Femur (tissue), 1 donor: Measurements from ENCODE around the gene GBP6.
"Not testable (repeated sequence)": the region's sequence is repeated elsewhere in the genome, so short reads cannot be mapped to it uniquely, and the experiment has no call there.

Source experiments
- DNase-seq: peaks from one replicate; pipeline ENCODE4 v3.0.0-alpha.2; 2017

The GBP6 gene

DNA sequence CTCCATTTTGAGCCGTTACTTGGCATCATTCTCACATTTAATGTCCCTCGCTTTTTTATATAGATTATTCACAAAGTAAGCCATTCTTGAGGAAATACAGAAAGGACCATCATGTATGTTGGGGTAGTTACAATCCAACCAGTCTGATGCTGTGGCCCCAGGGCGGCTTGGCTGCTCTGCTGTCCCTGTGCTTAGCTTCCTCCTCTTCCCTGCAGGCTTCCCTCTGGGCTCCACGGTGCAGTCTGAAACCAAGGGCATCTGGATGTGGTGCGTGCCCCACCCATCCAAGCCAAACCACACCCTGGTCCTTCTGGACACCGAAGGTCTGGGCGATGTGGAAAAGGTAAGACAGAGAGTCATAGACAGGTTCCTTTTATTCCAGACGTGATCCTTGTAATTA, 5.5 kb downstream of the GBP6 start:
- no peak for DNase-seq

DNA sequence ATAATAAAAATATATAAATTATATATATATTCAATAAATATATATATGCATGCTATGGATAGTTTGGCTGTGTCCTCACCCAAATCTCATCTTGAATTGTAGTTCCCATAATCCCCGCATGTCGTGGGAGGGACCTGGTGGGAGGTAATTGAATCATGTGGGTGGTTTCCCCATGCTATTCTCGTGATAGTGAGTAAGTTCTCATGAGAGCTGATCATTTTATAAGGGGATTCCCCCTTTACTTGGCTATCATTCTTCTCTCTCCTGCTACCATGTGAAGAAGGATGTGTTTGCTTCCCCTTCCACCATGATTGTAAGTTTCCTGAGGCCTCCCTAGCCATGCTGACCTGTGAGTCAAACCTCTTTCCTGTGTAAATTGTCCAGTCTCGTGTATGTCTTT, 10.0 kb downstream of the GBP6 start:
- not testable (repeated sequence) for DNase-seq

DNA sequence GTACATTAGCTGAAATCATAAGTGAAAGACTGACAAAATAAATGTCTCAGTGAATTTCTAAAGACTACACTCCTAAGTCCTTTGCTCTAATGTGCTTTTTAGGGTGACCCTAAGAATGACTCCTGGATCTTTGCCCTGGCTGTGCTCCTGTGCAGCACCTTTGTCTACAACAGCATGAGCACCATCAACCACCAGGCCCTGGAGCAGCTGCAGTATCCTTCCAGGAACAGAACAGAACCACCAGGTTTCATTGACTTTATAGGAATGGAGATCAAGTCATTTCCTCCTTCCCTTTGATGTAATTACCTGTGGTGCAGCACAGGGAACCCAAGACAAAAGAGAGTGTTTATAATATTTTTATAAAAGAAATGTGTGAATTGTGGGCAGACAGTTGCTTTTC, 14.1 kb downstream of the GBP6 start:
- DNase-seq: no peak

GRCh38 chr1:89381618-89382017, 17.8 kb downstream of the GBP6 start:
- no peak for DNase-seq

GRCh38 chr1:89382479-89382878, 18.6 kb downstream of the GBP6 start:
- no peak for DNase-seq

GRCh38 chr1:89383185-89383584, 19.3 kb downstream of the GBP6 start:
- DNase-seq: no peak

GRCh38 chr1:89390707-89391106, 26.8 kb downstream of the GBP6 start:
- DNase-seq: no peak

- DNase-seq: no peak
These were observed 27.8 kb downstream of the GBP6 start for GRCh38 chr1:89391686-89392085.

DNA sequence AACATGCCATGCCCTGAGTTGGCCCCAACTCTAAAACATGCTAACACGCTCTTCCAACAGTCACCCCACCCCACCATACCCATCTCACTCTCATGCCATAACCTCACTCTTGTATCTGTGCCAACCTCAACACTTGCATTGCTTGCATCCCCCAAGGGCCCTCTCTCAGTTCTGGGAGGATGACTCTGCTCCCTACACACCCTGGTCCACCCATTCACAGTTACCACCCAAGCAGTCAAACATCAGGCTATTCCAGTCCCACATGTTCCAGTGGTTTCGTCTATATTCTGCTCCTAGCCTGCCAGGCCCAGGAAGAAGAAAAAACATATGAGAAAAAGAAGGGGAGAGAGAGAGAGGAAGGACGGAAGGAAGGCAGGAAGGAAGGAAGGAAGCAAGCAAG, 31.0 kb downstream of the GBP6 start:
- no peak for DNase-seq

DNA sequence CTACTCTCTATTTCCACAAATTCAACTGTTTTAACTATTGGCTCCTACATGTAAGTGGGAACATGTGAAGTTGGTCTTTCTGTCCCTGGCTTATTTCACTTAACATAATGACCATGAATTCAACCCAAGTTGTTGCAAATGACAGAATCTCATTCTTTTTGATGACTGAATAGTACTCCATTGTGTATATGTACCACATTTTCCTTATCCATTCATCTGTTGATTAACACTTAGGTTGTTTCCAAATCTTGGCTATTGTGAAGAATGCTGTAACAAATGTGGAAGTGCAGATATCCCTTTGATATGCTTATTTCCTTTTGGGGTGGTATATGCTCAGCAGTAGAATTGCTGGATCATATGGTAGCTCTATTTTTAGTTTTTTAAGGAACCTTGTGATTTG, 33.0 kb downstream of the GBP6 start:
- DNase-seq: no peak

- DNase-seq: no peak
These were observed 41.5 kb downstream of the GBP6 start for GRCh38 chr1:89405275-89405929.

GRCh38 chr1:89407360-89407759, 43.5 kb downstream of the GBP6 start:
- no peak for DNase-seq

DNA sequence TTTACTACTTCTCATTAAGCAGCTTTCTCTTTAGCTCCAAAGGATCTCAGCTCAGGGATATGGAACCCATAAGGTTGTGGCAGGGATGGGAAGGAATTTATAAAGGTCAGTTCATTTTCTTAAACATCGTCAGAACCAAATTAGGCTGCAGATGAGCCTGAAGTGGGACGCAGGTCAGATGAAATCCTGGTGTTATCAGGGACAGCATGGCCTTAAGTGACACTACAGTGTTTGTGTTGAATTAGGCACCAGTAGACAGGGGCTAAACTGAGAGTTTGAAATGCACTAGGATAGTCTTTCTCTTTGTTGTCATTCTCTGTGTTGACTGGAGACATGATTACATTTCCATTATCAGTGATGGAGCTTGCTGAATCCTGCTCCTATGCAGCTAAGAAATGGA, 43.9 kb downstream of the GBP6 start:
- not testable (repeated sequence) for DNase-seq

DNA sequence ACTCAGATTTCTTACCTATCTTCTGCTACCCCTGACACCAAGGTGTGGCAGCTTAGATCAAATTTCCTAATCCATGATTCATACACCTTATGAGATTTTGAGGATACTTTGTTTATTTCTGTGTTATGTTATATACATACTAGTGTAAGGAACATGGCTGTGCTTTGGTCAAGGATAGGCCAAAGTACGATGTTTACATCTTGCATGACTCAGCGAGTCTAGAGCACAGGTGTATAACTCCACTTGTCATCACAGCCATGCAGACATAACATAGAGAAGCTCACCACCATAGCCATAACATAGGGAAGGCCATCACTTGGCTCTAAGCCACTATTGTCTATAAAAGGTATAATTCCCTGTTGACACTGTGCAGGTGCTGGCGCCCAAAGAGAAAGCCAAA, 61.2 kb downstream of the GBP6 start:
- no peak for DNase-seq

- no peak for DNase-seq
These were observed 65.2 kb downstream of the GBP6 start for GRCh38 chr1:89429062-89429461.

- not testable (repeated sequence) for DNase-seq
These were observed 65.8 kb downstream of the GBP6 start for GRCh38 chr1:89429681-89430080.

- DNase-seq: no peak
These were observed 69.6 kb downstream of the GBP6 start for GRCh38 chr1:89433421-89433820.

- DNase-seq: not testable (repeated sequence)
These were observed 70.4 kb downstream of the GBP6 start for GRCh38 chr1:89434058-89434780.
